Measurements from ENCODE around the gene ITGAD.

GRCh38 chr16:31357324-31358109, 35.6 kb upstream of the ITGAD start:
- TF ChIP-seq CTCF (IDR thresholded peaks at IDR 0.05; ENCODE audit: low read length): no peak
- no peak for TF ChIP-seq EZH2 (optimal IDR thresholded peaks at IDR 0.05; ENCODE audit: low read depth, low read length)
- no peak for TF ChIP-seq EZH2phosphoT487 (IDR thresholded peaks at IDR 0.05; ENCODE audit: low read length)
